Non-pigmented ciliary epithelial cell (primary cell): Measurements from ENCODE around the gene SH3D19.
A peak's percentile ranks its signal among the peaks of the same experiment; 100 is the strongest.
"Not testable (repeated sequence)": the region's sequence is repeated elsewhere in the genome, so short reads cannot be mapped to it uniquely, and the experiment has no call there.

ENCODE experiments used
- DNase-seq: peaks from one replicate; pipeline ENCODE4 v3.0.0-alpha.2; 2010; ENCODE audit warnings: low read depth

SH3D19 gene

GRCh38 chr4:151267822-151268535 is 57.4 kb downstream of the SH3D19 start:
- no peak for DNase-seq

GRCh38 chr4:151267104-151267503 is 58.3 kb downstream of the SH3D19 start:
- no peak for DNase-seq

- peak; percentile 23 for DNase-seq
Observed at GRCh38 chr4:151266497-151266896, 58.9 kb downstream of the SH3D19 start.

- DNase-seq: no peak
Observed at GRCh38 chr4:151263455-151263854, 62.0 kb downstream of the SH3D19 start.

- no peak for DNase-seq
Observed at GRCh38 chr4:151260526-151260925, 64.9 kb downstream of the SH3D19 start.

GRCh38 chr4:151259752-151260151 is 65.7 kb downstream of the SH3D19 start:
- no peak for DNase-seq

- no peak for DNase-seq
Observed at GRCh38 chr4:151257704-151258103, 67.7 kb downstream of the SH3D19 start.

GRCh38 chr4:151256134-151256533 is 69.3 kb downstream of the SH3D19 start:
- DNase-seq: no peak

- not testable (repeated sequence) for DNase-seq
Observed at GRCh38 chr4:151255680-151256079, 69.7 kb downstream of the SH3D19 start.

- DNase-seq: not testable (repeated sequence)
Observed at GRCh38 chr4:151255226-151255625, 70.2 kb downstream of the SH3D19 start.

- DNase-seq: no peak
Observed at GRCh38 chr4:151251603-151252304, 73.7 kb downstream of the SH3D19 start.

GRCh38 chr4:151250706-151251105 is 74.7 kb downstream of the SH3D19 start:
- DNase-seq: no peak

GRCh38 chr4:151248519-151248918 is 76.9 kb downstream of the SH3D19 start:
- no peak for DNase-seq

- no peak for DNase-seq
Observed at GRCh38 chr4:151247395-151247794, 78.0 kb downstream of the SH3D19 start.

GRCh38 chr4:151246742-151247141 is 78.7 kb downstream of the SH3D19 start:
- no peak for DNase-seq

- no peak for DNase-seq
Observed at GRCh38 chr4:151242305-151242704, 83.1 kb downstream of the SH3D19 start.

GRCh38 chr4:151239608-151240007 is 85.8 kb downstream of the SH3D19 start:
- DNase-seq: no peak

GRCh38 chr4:151238477-151238876 is 86.9 kb downstream of the SH3D19 start:
- DNase-seq: no peak

GRCh38 chr4:151236036-151236435 is 89.4 kb downstream of the SH3D19 start:
- DNase-seq: no peak

- not testable (repeated sequence) for DNase-seq
Observed at GRCh38 chr4:151235373-151235772, 90.0 kb downstream of the SH3D19 start.

GRCh38 chr4:151233600-151233999 is 91.8 kb downstream of the SH3D19 start:
- DNase-seq: no peak

- DNase-seq: no peak
Observed at GRCh38 chr4:151231915-151232595, 93.3 kb downstream of the SH3D19 start.
